Subcutaneous abdominal adipose tissue (tissue), 5 donors: ENCODE data around the gene AVPR1A.
A peak's percentile ranks its signal among the peaks of the same experiment; 100 is the strongest.
"Not testable (repeated sequence)": the region's sequence is repeated elsewhere in the genome, so short reads cannot be mapped to it uniquely, and the experiment has no call there.

ENCODE experiments used
- H3K27ac ChIP-seq: one replicate; pipeline ENCODE4 v1.7.0; 2013; ENCODE audit warnings: low read depth, mild to moderate bottlenecking, inconsistent platforms, low read length, moderate library complexity
- H3K27me3 ChIP-seq, 5 donors: one replicate each; pipeline ENCODE4 v1.7.0; 2013; ENCODE audit warnings: low read length in 5 of 5, inconsistent platforms in 1 of 5; ENCODE audit not compliant: control insufficient read depth in 5 of 5, insufficient read depth in 4 of 5
- H3K36me3 ChIP-seq, 5 donors: one replicate each; pipeline ENCODE4 v1.7.0; 2013; ENCODE audit warnings: low read length in 5 of 5; ENCODE audit not compliant: control insufficient read depth in 5 of 5, insufficient read depth in 5 of 5
- H3K4me1 ChIP-seq, 5 donors: one replicate each; pipeline ENCODE4 v1.7.0; 2013; ENCODE audit warnings: low read length in 5 of 5, mild to moderate bottlenecking in 3 of 5, moderate library complexity in 1 of 5; ENCODE audit not compliant: control insufficient read depth in 5 of 5, insufficient read depth in 5 of 5
- H3K4me3 ChIP-seq, 5 donors: one replicate each; pipeline ENCODE4 v1.7.0; 2013; ENCODE audit warnings: low read length in 5 of 5, low read depth in 1 of 5
- H3K9ac ChIP-seq, 5 donors: one replicate each; pipeline ENCODE4 v1.7.0; 2013; ENCODE audit warnings: low read length in 5 of 5, mild to moderate bottlenecking in 4 of 5, moderate library complexity in 3 of 5
- H3K9me3 ChIP-seq, 5 donors: one replicate each; pipeline ENCODE4 v1.7.0; 2013; ENCODE audit warnings: low read length in 5 of 5; ENCODE audit not compliant: control insufficient read depth in 5 of 5
- donor health status: healthy.
- donor health status: healthy.
- donor health status: healthy.
- donor health status: healthy.
- donor health status: healthy.

Gene AVPR1A

DNA sequence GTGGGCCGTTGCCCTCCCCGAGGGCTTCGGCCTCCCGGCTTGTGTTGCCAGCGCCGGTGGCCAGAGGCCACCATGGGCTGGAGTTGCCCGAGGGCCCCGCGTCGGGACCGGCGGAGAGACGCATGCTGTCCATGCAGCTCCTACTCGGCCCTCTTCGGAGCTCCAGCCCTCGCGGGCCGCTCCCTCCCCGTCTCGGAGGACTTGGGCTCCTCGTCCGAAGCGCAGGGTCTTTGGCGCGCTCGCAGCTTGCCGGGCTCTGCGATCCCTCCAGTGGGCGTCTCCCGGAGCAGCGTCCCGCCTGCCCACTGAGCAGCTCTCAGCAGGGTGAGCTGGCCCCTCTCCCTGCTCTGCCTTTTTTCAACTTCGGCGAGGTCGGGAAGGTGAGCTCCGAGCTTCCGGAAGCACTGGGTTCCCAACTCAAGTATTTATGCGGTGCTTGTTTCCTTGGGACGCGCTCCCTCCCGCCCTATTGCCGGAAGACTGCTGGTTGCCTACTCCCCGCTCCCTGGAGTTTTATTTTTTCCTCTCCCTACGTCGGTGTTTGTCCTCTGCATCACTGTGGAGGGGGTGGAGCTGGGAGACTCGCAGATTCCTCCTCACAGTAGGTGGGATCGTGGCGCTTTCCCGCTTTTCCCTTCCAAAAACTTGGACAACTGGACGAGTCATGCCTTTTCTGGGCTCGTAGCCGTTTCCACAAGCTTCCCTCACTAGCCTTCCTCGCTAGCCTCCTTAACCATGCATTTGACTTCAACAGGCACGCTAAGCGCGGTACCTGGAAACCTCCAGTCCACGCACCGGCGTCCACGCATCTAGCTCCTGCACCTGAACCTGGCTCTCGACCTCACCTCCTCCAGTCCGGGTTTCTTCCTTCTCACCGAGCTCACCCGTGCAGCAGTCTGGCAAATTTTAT, at the start of gene AVPR1A:
AVPR1A (minus strand) TSS at position 489 of the 910 bp plus-strand sequence; CDS start at position 124, 365 bp downstream.
- Histone ChIP-seq H3K27me3 (peaks cover 18 to 31% (median 23%) of the 10 kb centered on the region in 5 donors), H3K36me3 (no peaks in the 10 kb centered on the region), H3K4me1 (peaks cover 0 to 28% (median 24%) of the 10 kb centered on the region in 5 donors), H3K9me3 (no peaks in the 10 kb centered on the region), H3K27ac (no peak within 1 kb of the TSS), H3K4me3 (peak within 1 kb of the TSS; percentile 72 to 88 (median 73)), H3K9ac (peak within 1 kb of the TSS in 4 of 5 donors; percentile 12 to 62 (median 21))

DNA sequence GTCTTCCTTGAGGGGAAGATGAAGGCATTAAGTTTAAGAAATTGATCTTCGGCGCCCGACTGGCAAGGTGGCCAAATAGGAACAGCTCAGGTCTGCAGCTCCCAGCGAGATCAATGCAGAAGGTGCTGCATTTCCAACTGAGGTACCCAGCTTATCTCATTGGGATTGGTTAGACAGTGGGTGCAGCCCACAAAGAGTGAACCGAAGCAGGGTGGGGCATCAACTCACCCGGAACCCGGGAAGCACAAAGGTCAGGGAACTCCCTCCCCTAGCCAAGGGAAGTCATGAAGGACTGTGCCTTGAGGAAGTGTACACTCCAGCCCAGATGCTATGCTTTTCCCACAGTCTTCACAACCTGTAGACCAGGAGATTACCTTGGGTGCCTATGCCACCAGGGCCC, 45.2 kb upstream of the AVPR1A start:
- no peaks in the 10 kb centered on the region for H3K36me3 ChIP-seq
- no peak overlapping the region for H3K27ac ChIP-seq
- H3K9me3 ChIP-seq, result no peaks in the 10 kb centered on the region
- H3K9ac ChIP-seq, result no peak overlapping the region
- H3K4me3 ChIP-seq, result no peak overlapping the region
- no peaks in the 10 kb centered on the region for H3K27me3 ChIP-seq
- H3K4me1 ChIP-seq, result no peaks in the 10 kb centered on the region

DNA sequence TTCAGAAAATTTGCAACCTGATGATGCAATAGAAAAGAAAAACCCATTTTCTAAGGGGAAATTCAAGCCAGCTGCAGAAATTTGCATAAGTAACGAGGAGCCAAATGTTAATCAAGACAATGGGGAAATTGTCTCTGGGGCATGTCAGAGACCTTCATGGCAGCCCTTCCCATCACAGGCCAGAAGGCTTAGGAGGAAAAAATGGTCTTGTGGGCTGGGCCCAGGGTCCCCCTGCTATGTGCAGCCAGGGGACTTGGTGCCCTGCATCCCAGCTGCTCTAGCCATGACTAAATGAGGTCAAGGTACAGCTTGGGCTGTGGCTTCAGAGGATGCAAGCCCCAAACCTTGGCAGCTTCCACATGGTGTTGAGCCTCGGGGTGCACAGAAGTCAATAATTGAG, 28.2 kb upstream of the AVPR1A start:
- Histone ChIP-seq H3K4me3 (no peak overlapping the region), H3K9ac (no peak overlapping the region), H3K9me3 (peaks cover 0 to 17% (median 6%) of the 10 kb centered on the region in 5 donors), H3K4me1 (no peaks in the 10 kb centered on the region), H3K27me3 (no peaks in the 10 kb centered on the region), H3K27ac (no peak overlapping the region), H3K36me3 (no peaks in the 10 kb centered on the region)

DNA sequence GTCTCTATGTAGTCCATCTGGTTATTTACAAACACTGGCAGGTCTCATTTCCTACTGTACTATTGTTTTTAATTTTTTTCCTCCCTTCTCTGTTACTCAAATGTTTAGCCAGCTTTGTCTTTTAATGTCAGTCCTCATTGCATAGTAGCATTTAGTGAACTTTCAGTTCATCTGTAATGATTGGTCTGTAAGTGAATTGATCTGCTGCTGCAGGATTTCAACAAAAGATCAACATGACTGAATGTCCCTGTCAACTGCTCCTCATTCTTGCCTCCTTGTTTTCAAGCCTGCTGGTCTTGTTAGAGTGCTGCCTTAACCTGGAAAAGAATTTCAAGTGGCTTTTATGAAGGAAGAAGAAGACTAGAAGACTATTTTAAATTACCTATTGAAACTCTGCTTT, 19.3 kb upstream of the AVPR1A start:
- Histone ChIP-seq H3K27ac (no peak overlapping the region), H3K9me3 (no peaks in the 10 kb centered on the region), H3K27me3 (no peaks in the 10 kb centered on the region), H3K9ac (no peak overlapping the region), H3K36me3 (no peaks in the 10 kb centered on the region), H3K4me3 (no peak overlapping the region), H3K4me1 (no peaks in the 10 kb centered on the region)

DNA sequence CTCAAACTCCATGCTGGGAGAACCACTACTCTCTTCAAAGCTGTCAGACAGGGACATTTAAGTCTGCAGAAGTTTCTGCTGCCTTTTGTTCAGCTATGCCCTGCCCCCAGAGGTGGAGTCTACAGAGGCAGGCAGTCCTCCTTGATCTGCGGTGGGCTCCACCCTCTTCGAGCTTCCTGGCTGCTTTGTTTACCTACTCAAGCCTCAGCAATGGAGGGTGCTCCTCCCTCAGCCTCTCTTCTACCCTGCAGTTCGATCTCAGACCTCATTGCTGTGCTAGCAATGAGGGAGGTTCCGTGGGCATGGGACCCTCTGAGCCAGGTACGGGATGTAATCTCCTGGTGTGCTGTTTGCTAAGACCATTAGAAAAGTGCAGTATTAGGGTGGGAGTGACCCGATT, 16.7 kb upstream of the AVPR1A start:
- H3K4me3 ChIP-seq, H3K4me1 ChIP-seq, H3K27ac ChIP-seq, H3K36me3 ChIP-seq, H3K9me3 ChIP-seq, H3K27me3 ChIP-seq, H3K9ac ChIP-seq: not testable (repeated sequence)

DNA sequence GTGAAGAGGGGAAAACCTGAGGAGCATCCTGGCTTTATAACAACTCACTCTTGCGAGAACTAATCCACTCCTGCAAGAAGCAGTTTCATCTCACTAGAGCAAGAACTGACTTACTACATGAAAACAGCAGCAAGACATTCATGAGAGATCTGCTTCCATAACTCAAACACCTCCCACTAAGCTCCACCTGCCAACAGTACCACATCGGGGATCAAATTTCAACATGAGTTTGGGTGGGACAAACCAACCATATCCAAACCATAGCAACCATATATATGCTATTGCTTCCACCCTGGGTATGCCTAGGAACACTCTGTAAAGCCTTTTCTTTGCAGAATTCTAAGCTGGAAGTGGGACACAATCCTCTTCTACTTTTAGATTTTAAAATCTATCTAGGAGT, 13.9 kb upstream of the AVPR1A start:
- H3K9me3 ChIP-seq, result no peaks in the 10 kb centered on the region
- peaks cover 0 to 3% (median 0%) of the 10 kb centered on the region in 5 donors for H3K27me3 ChIP-seq
- peaks cover 0 to 6% (median 0%) of the 10 kb centered on the region in 5 donors for H3K4me1 ChIP-seq
- H3K4me3 ChIP-seq, result no peak overlapping the region
- H3K36me3 ChIP-seq, result no peaks in the 10 kb centered on the region
- H3K27ac ChIP-seq, result no peak overlapping the region
- no peak overlapping the region for H3K9ac ChIP-seq

DNA sequence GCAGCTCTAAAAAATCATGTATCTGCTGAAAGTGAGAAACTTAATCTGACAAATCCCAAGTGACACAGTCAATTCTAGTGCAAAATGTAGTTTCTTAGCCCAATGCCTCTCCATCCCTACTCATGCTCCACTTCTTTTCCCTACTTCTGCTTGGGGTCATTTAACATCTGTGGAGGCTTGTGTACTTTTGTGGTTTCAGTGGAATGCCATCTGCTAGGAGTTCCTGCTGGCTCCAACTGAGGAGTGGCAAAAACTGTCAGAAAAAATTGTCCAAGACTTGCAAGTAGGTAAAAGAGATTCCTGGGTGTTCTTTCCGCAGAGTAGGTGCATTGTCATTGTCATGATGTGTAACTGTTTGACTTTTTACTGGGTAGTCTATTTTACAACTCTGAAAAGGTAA, 12.5 kb upstream of the AVPR1A start:
- H3K27me3 ChIP-seq, result peaks cover 0 to 3% (median 0%) of the 10 kb centered on the region in 5 donors
- peaks cover 0 to 6% (median 0%) of the 10 kb centered on the region in 5 donors for H3K4me1 ChIP-seq
- H3K36me3 ChIP-seq, result no peaks in the 10 kb centered on the region
- H3K4me3 ChIP-seq, result no peak overlapping the region
- H3K9ac ChIP-seq, result no peak overlapping the region
- no peaks in the 10 kb centered on the region for H3K9me3 ChIP-seq
- no peak overlapping the region for H3K27ac ChIP-seq

DNA sequence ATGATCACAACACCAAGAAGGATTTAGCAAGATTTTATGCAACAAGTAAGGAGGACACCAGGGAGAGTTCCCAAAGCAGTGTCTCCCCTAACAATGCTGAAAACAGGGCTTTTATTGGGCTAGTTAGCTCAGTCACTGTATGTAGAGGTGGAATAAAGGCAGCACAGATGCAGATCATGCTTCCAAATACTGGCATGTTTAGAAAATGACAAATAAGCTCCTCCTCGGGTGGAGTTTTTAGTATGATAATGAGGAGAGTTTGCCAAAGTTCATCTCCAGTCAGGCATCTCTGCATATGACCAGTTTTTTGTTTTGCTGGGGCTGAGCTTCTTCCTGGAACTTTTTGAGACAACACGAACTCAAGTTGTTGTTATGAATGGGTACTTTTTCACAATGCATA, 4.4 kb upstream of the AVPR1A start:
- no peaks in the 10 kb centered on the region for H3K36me3 ChIP-seq
- H3K27ac ChIP-seq, result no peak overlapping the region
- peaks cover 10 to 19% (median 12%) of the 10 kb centered on the region in 5 donors for H3K27me3 ChIP-seq
- H3K9me3 ChIP-seq, result no peaks in the 10 kb centered on the region
- no peak overlapping the region for H3K4me3 ChIP-seq
- H3K4me1 ChIP-seq, result peaks cover 0 to 22% (median 18%) of the 10 kb centered on the region in 5 donors
- H3K9ac ChIP-seq, result no peak overlapping the region

DNA sequence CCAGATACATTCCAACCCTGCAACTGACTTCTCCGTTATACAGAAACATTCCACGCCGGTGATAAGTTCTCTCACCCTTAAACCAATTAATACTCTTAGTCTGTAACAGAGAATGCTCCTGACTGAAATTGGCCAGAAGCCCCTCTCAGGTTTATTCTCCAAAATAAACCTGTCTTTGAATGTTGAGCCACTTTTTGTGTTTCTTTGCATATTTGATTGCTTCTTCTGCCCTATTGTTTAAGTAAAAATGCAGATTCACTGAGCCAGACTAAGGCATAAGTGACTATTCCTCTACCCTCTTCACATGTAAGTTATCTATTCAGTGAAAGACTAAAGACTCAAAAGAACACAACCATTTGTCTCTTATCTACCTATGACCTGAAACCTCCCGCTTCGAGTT, 3.6 kb upstream of the AVPR1A start:
- Histone ChIP-seq H3K4me1 (peaks cover 0 to 28% (median 24%) of the 10 kb centered on the region in 5 donors), H3K4me3 (no peak overlapping the region), H3K36me3 (no peaks in the 10 kb centered on the region), H3K27ac (no peak overlapping the region), H3K27me3 (peaks cover 18 to 27% (median 20%) of the 10 kb centered on the region in 5 donors), H3K9me3 (no peaks in the 10 kb centered on the region), H3K9ac (no peak overlapping the region)

DNA sequence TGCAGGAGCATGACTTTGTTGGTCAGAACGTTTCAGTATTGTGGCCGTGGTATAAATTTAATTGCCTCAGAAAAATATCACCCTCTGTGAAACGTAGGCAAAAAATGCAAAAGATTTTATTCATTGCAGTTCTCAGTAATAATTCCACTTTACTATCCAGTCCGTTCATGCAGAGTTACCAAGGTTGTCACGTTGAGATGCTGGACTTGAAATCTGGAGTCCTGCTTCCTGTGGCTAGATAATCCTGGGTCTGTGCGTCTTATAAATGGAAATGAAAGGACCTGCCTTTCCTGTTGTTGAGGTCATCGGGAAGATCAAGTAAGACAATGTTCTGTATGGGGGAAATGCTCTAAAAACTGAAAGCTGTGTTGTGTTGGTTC, 1.3 kb upstream of the AVPR1A start:
- Histone ChIP-seq H3K9me3 (no peaks in the 10 kb centered on the region), H3K4me3 (peak overlapping the region; percentile 72 to 88 (median 73)), H3K27ac (no peak overlapping the region), H3K36me3 (no peaks in the 10 kb centered on the region), H3K4me1 (peaks cover 0 to 28% (median 24%) of the 10 kb centered on the region in 5 donors), H3K9ac (no peak overlapping the region), H3K27me3 (peaks cover 18 to 31% (median 23%) of the 10 kb centered on the region in 5 donors)
